ENCODE results near the gene SMIM38. TPM values are rescaled to one million over a fixed set of nuclear protein-coding genes. Genes with fewer than 3 reads are reported as not detected.

Gene SMIM38
- total RNA-seq, 1 experiment from 2014 or later, result 0.09 TPM

- no peak overlapping the region for H2BK20ac ChIP-seq (ENCODE audit: low read depth, low read length, poor library complexity, severe bottlenecking)
- H3K79me2 ChIP-seq (ENCODE audit: insufficient read depth, low read length), result no peaks in the 10 kb centered on the region
- WGBS (ENCODE audit: extremely low coverage, insufficient read length, low lambda C conversion rate), result no CpG with 5 or more reads among the region's 18 CpGs
- peak overlapping the region; percentile 12; the same call in 1 of the 2 replicates for H3K14ac ChIP-seq (ENCODE audit: insufficient read depth, low read length)
- no peaks in the 10 kb centered on the region for H3K9me3 ChIP-seq (ENCODE audit: control insufficient read depth, low read depth, low read length)
- H3K27me3 Mint-ChIP-seq (ENCODE audit: low read depth), result peaks cover 6% of the 10 kb centered on the region; the same call in 1 of the 2 replicates
- no peak overlapping the region for H3K4me3 Mint-ChIP-seq
- H2AK5ac ChIP-seq (ENCODE audit: insufficient read length, low read length), result no peak overlapping the region
- H4K91ac ChIP-seq (ENCODE audit: insufficient read length, low read depth, low read length), result no peak overlapping the region
- H3K9ac ChIP-seq (ENCODE audit: extremely low read depth, insufficient read length, low read length), result no peak overlapping the region
- no peaks in the 10 kb centered on the region for H3K27me3 ChIP-seq (ENCODE audit: insufficient read depth, low read length)
- no peaks in the 10 kb centered on the region for H3K79me1 ChIP-seq (ENCODE audit: insufficient read depth, low read depth, low read length, poor library complexity, severe bottlenecking)
- H3K4me2 ChIP-seq (ENCODE audit: insufficient read depth, insufficient read length, low read length), result no peak overlapping the region
- H2BK12ac ChIP-seq (ENCODE audit: insufficient read length, low read depth, low read length), result no peak overlapping the region
- H3K4ac ChIP-seq (ENCODE audit: low read depth, low read length), result no peak overlapping the region
- no peaks in the 10 kb centered on the region for H3K4me1 ChIP-seq (ENCODE audit: insufficient read depth, low read length)
- H3K27ac ChIP-seq (ENCODE audit: insufficient read length, low read depth, low read length), result no peak overlapping the region
- H2AFZ ChIP-seq (ENCODE audit: low read length), result no peak overlapping the region
- H4K5ac ChIP-seq (ENCODE audit: insufficient read length, low read depth, low read length), result no peak overlapping the region
- H4K20me1 ChIP-seq (ENCODE audit: control insufficient read depth, insufficient read depth, insufficient read length), result no peaks in the 10 kb centered on the region
- H3K18ac ChIP-seq (ENCODE audit: insufficient read length, low read depth, low read length), result no peak overlapping the region
- H4K8ac ChIP-seq (replicated peaks; ENCODE audit: insufficient read length, low read depth, low read length), result no peak overlapping the region
- H2BK15ac ChIP-seq (ENCODE audit: low read depth, low read length), result no peak overlapping the region
- no peak overlapping the region for H2BK5ac ChIP-seq (ENCODE audit: insufficient read length, low read length)
- TF ChIP-seq, protein P1, sequence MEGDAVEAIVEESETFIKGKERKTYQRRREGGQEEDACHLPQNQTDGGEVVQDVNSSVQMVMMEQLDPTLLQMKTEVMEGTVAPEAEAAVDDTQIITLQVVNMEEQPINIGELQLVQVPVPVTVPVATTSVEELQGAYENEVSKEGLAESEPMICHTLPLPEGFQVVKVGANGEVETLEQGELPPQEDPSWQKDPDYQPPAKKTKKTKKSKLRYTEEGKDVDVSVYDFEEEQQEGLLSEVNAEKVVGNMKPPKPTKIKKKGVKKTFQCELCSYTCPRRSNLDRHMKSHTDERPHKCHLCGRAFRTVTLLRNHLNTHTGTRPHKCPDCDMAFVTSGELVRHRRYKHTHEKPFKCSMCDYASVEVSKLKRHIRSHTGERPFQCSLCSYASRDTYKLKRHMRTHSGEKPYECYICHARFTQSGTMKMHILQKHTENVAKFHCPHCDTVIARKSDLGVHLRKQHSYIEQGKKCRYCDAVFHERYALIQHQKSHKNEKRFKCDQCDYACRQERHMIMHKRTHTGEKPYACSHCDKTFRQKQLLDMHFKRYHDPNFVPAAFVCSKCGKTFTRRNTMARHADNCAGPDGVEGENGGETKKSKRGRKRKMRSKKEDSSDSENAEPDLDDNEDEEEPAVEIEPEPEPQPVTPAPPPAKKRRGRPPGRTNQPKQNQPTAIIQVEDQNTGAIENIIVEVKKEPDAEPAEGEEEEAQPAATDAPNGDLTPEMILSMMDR (conservative IDR thresholded peaks at IDR 0.05), result no peak
- DNase-seq, result no peak
- no peak overlapping the region for H2BK120ac ChIP-seq (ENCODE audit: low read depth, low read length, poor library complexity, severe bottlenecking)
- peaks cover 0 to 5% of the 10 kb centered on the region in 2 experiments; a peak in 2 of 4 replicates for H3K4me1 Mint-ChIP-seq
- H3T11ph ChIP-seq (ENCODE audit: low read length), result no peak overlapping the region
- peaks cover 11 to 14% of the 10 kb centered on the region in 2 experiments; a peak in 4 of 5 replicates for H3K9me3 Mint-ChIP-seq
- no peak overlapping the region for H3K23ac ChIP-seq (ENCODE audit: insufficient read length, low read depth, low read length)
- H3K56ac ChIP-seq (ENCODE audit: insufficient read length, low read depth, low read length), result no peak overlapping the region
- H3K27ac Mint-ChIP-seq, result no peak overlapping the region; a peak in 2 of 7 replicates
- no peaks in the 10 kb centered on the region for H3K23me2 ChIP-seq (ENCODE audit: insufficient read length, low read depth, low read length, poor library complexity, severe bottlenecking)
- H3K36me3 Mint-ChIP-seq (ENCODE audit: insufficient read depth in 1 of 3, low read depth in 3 of 3), result peaks cover 0 to 7% (median 6%) of the 10 kb centered on the region in 3 experiments; a peak in 2 of 7 replicates
These were observed 35.2 kb downstream of the SMIM38 start for GRCh38 chr11:69190796-69191536.

Data from H9 (cell line).